PFSK-1 (cell line): ENCODE results near the gene GRIN2A.

Source experiments
- FOXP2 ChIP-seq: optimal IDR thresholded peaks from 2 replicates; pipeline ENCODE3; 2011; ENCODE audit warnings: borderline replicate concordance, control low read depth, inconsistent platforms; ENCODE audit not compliant: insufficient read depth; ENCODE audit errors: extremely low read length, extremely low read depth
- POLR2AphosphoS5 ChIP-seq: IDR thresholded peaks from 2 replicates; pipeline ENCODE4 v1.6.1; 2012; ENCODE audit warnings: low read depth, mild to moderate bottlenecking, control low read depth, low read length, moderate library complexity
- REST ChIP-seq, 2 experiments: IDR thresholded peaks; 2 replicates each; pipeline versions ENCODE4 v1.6.1 to v1.8.0; 2011 to 2012; ENCODE audit warnings: low read depth in 2 of 2, low read length in 2 of 2, control low read depth in 1 of 2, inconsistent platforms in 1 of 2, mild to moderate bottlenecking in 1 of 2, moderate library complexity in 1 of 2; ENCODE audit not compliant: insufficient read depth in 1 of 2
- SIN3A ChIP-seq: IDR thresholded peaks from 2 replicates; pipeline ENCODE4 v1.6.1; 2012; ENCODE audit warnings: mild to moderate bottlenecking, low read length, moderate library complexity, borderline replicate concordance; ENCODE audit not compliant: insufficient read depth
- TAF1 ChIP-seq: IDR thresholded peaks from 2 replicates; pipeline ENCODE4 v1.6.1; 2012; ENCODE audit warnings: low read length, control low read depth, borderline replicate concordance; ENCODE audit not compliant: insufficient read depth

The GRIN2A gene

DNA sequence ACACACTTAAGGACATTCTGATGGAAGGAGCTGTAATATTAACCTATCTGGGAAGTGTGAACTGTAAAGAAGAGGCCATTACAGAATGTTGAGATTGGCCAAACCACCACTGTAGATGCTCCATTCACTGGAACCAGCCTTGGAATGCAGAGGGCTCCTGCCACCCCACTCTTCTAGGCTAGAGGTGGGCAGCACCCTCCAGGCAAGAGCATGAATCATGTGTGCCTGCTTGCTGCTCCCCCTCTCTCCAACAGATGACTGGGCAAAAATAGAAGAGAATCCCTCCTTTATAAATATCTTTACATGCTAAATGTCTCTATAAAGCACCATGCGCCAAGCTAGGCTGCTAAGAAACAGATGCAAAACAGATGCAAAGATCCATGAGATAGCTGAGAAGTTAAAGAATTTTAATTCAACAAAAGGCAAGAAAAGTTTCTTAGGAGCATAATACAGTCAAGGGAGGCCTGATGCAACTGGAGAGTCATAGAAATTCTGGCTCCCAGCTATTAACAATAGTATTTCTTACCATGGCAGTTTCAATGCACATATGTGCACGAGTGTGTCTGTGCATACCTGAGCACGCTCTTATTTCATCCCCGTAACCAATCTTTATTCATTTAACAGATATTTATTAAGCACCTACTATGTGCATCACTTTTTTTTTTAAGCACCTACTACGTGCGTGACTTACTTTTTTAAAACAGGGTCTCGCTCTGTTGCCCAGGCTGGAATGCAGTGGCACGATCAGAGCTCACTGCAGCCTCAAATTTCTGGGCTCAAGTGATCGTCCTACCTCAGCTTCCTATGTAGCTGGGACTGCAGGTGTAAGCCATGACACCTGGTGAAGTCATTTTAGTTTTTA, 53.6 kb downstream of the GRIN2A start:
- no peak for TF ChIP-seq REST (IDR thresholded peaks at IDR 0.05; ENCODE audit: insufficient read depth in 1 of 2, low read depth in 2 of 2, low read length in 2 of 2)
- no peak for TF ChIP-seq FOXP2
- no peak for TF ChIP-seq POLR2AphosphoS5

DNA sequence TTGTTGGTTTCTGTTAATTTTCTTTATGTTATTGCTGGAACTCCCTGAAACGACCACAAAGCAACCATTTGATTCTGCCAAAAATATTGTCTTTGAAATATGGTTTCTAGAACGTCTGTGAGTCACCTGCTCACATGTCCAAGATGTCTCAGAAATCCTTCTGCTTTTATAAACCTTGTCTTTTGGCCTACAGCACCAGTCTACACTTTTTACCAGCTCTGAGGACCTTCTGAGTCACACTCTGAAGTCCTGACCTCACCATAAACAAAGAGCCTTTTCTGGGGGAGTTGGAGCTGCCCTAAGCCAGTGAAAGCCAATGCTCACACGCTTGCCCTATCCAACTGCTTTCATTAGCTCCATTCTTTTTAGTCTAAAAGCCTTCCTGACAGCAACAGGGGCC, 55.5 kb downstream of the GRIN2A start:
- TF ChIP-seq POLR2AphosphoS5 (no peak), TAF1 (no peak), REST (IDR thresholded peaks at IDR 0.05; ENCODE audit: insufficient read depth in 1 of 2, low read depth in 2 of 2, low read length in 2 of 2) (no peak), SIN3A (no peak), FOXP2 (no peak)

- TF ChIP-seq SIN3A: no peak
- no peak for TF ChIP-seq TAF1
- TF ChIP-seq POLR2AphosphoS5: no peak
- TF ChIP-seq REST (IDR thresholded peaks at IDR 0.05; ENCODE audit: insufficient read depth in 1 of 2, low read depth in 2 of 2, low read length in 2 of 2): no peak
Measured at GRCh38 chr16:10123141-10123540, 59.1 kb downstream of the GRIN2A start.

GRCh38 chr16:10122546-10122945, 59.7 kb downstream of the GRIN2A start:
- TF ChIP-seq FOXP2 (no peak), SIN3A (no peak), REST (IDR thresholded peaks at IDR 0.05; ENCODE audit: insufficient read depth in 1 of 2, low read depth in 2 of 2, low read length in 2 of 2) (no peak), TAF1 (no peak), POLR2AphosphoS5 (no peak)
